Kidney (tissue), 14 donors: Measurements from ENCODE around the gene PRR11. TPM values are rescaled to one million over a fixed set of nuclear protein-coding genes. Genes with fewer than 3 reads are reported as not detected.

Experiments used
- DNase-seq, 5 donors: peaks; one replicate each; pipeline ENCODE4 v3.0.0-alpha.2; 2013 to 2020
- FAIRE-seq: peaks from 2 replicates; lab custom pipeline; 2012; peaks lifted over from hg19 to GRCh38; lab: Jason Lieb, UNC
- H3K27ac ChIP-seq, 2 donors: one replicate each; pipeline ENCODE4 v1.7.0; 2013; ENCODE audit warnings: low read depth in 2 of 2, low read length in 2 of 2, inconsistent platforms in 1 of 2
- H3K27me3 ChIP-seq: one replicate; pipeline ENCODE4 v1.7.1; 2013; ENCODE audit warnings: low read length, inconsistent platforms; ENCODE audit not compliant: control insufficient read depth, insufficient read depth
- H3K36me3 ChIP-seq, 3 donors: one replicate each; pipeline versions ENCODE4 v1.7.0 to v1.7.1; 2013; ENCODE audit warnings: low read length in 3 of 3, control low read depth in 1 of 3, inconsistent platforms in 1 of 3; ENCODE audit not compliant: insufficient read depth in 3 of 3, control insufficient read depth in 2 of 3
- H3K4me1 ChIP-seq, 3 donors: one replicate each; pipeline versions ENCODE4 v1.7.0 to v1.7.1; 2013; ENCODE audit warnings: low read length in 3 of 3, inconsistent platforms in 1 of 3, low read depth in 1 of 3; ENCODE audit not compliant: control insufficient read depth in 2 of 3, insufficient read depth in 2 of 3
- H3K4me3 ChIP-seq, 3 donors: one replicate each; pipeline versions ENCODE4 v1.7.0 to v1.8.1; 2013; ENCODE audit warnings: low read length in 3 of 3, control low read depth in 1 of 3, inconsistent platforms in 1 of 3
- H3K9ac ChIP-seq, 3 donors: one replicate each; pipeline versions ENCODE4 v1.7.0 to v1.7.1; 2013; ENCODE audit warnings: low read length in 3 of 3, control low read depth in 1 of 3, inconsistent platforms in 1 of 3
- H3K9me3 ChIP-seq, 3 donors: one replicate each; pipeline versions ENCODE4 v1.7.0 to v1.7.1; 2013; ENCODE audit warnings: low read length in 3 of 3, control low read depth in 1 of 3, inconsistent platforms in 1 of 3; ENCODE audit not compliant: control insufficient read depth in 2 of 3, insufficient read depth in 1 of 3
- intact Hi-C: fragments of 100-400 bp; cut with DNase I; formaldehyde crosslinking; loops from one replicate; pipeline ENCODE4 v1.11.1; 2022
- polyA plus RNA-seq: library from polyadenylated mRNA; stranded (reverse); fragments of 350-450 nt; fragmentation: Illumina TruSeq; extraction: RNeasy Lipid Tissue Mini Kit (QIAGEN cat#74804); gene quantifications from one replicate; pipeline ENCODE4 v1.2.3, GENCODE V29; 2014; ENCODE audit warnings: low read depth, low replicate concordance; ENCODE audit not compliant: insufficient read depth
- total RNA-seq: library from RNA; stranded (reverse); fragmentation: NEBNext Ultra II Directional; extraction: Animal tissue kit (Norgen Biotek cat#: 25700); gene quantifications from one replicate; pipeline ENCODE4 v1.2.1, GENCODE V29; 2021
- TF ChIP-seq, protein P1 (sequence below): IDR thresholded peaks from 3 replicates; pipeline ENCODE4 v1.5.1; 2012; ENCODE audit warnings: mild to moderate bottlenecking, moderate library complexity, borderline replicate concordance; ENCODE audit not compliant: insufficient read depth; ENCODE audit errors: extremely low read depth
- donor health status: control.
- donor health status: control.
- donor health status: control.
- donor health status: control.
- donor health status: control.
- donor health status: DM: yes; HTN: yes; CAD: no.
- donor health status: Normal renal cell carcinoma (clear cell type).

PRR11 gene
- total and polyA plus RNA-seq, 2 donors from 2014 or later = 0.26 to 2.5 TPM

DNA sequence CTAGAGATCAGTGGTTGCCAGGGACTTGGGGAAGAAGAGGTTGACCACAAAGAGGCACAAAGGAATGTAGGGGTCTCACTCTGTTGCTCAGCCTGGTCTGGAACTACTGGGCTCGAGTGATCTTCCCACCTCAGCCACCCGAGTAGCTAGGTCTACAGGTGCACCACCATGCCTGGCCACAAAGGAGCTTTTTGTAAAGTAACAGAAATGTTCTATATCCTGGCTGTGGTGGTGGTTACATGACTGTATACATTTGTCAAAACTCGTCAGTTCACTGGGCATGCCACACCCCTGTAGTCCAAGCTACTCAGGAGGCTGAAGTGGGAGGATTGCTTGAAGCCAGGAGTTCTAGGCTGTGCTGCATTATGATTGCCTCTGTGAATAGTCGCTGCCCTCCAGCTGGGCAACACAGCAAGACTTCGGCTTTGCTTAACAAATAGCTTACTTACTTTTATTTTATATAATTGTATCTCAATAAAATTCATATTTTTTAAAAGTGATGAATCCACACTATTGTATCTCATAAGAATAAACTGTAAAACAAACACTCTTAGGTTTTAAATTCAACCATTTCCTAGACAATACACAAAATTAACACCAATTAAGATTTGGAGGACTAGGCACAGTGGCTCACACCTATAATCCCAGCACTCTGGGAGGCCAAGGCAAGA lies 5.6 kb upstream of the PRR11 start:
- Histone ChIP-seq H3K4me1 (no peaks in the 10 kb centered on the region), H3K9me3 (no peaks in the 10 kb centered on the region), H3K27me3 (no peaks in the 10 kb centered on the region), H3K27ac (no peak overlapping the region), H3K4me3 (no peak overlapping the region), H3K9ac (no peak overlapping the region), H3K36me3 (no peaks in the 10 kb centered on the region)
- FAIRE-seq = no peak
- TF ChIP-seq, protein P1, sequence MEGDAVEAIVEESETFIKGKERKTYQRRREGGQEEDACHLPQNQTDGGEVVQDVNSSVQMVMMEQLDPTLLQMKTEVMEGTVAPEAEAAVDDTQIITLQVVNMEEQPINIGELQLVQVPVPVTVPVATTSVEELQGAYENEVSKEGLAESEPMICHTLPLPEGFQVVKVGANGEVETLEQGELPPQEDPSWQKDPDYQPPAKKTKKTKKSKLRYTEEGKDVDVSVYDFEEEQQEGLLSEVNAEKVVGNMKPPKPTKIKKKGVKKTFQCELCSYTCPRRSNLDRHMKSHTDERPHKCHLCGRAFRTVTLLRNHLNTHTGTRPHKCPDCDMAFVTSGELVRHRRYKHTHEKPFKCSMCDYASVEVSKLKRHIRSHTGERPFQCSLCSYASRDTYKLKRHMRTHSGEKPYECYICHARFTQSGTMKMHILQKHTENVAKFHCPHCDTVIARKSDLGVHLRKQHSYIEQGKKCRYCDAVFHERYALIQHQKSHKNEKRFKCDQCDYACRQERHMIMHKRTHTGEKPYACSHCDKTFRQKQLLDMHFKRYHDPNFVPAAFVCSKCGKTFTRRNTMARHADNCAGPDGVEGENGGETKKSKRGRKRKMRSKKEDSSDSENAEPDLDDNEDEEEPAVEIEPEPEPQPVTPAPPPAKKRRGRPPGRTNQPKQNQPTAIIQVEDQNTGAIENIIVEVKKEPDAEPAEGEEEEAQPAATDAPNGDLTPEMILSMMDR = no peak
- no peak for DNase-seq
- intact Hi-C loops = no loop called here

DNA sequence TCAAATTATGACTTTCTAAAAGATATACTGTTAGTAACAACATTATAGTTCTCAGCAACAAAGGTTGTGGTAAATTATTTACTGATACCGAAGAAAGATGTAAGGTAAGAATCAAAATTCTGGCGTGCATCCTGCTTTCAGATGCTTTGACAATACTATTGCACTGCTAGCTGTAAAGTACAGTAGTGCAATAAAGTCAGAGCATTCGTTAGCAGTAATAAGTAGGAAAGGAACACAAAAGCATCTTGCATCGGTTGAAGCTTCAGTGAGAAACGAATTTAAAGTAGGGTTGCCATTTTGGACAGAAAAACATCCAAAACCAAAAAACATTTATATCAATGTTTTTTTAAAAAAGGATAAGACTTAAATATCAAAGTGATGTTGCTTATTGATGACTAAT lies 4.5 kb upstream of the PRR11 start:
- Histone ChIP-seq H3K9me3 (no peaks in the 10 kb centered on the region), H3K4me3 (no peak overlapping the region), H3K4me1 (peaks cover 0 to 3% (median 3%) of the 10 kb centered on the region in 3 donors), H3K27ac (no peak overlapping the region), H3K9ac (no peak overlapping the region), H3K27me3 (no peaks in the 10 kb centered on the region), H3K36me3 (no peaks in the 10 kb centered on the region)
- FAIRE-seq = no peak
- DNase-seq = peak in 2 of 5 donors; percentile 3 to 15
- TF ChIP-seq, protein P1 = no peak
- intact Hi-C loops = no loop called here

DNA sequence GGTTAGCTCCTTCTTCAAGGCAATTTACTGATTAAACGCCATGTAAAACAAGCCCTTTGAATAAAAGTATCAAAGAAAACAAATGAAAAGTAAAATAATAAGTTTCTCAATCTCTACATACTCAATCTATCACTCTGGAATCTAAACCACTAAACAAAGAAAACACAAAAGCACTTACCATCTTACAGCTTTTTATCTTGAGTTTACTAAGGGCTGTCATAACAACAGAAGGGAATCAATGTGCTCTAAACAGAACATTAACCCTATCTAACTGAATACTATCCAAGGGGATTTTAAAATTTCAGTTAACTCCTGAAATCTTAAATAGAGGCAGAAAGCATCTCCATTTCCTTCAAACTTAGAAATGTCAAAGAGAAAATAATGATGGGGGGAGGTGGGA lies 4.0 kb upstream of the PRR11 start:
- no peaks in the 10 kb centered on the region for H3K27me3 ChIP-seq
- H3K9me3 ChIP-seq = no peaks in the 10 kb centered on the region
- intact Hi-C loops = no loop called here
- H3K36me3 ChIP-seq = no peaks in the 10 kb centered on the region
- H3K4me3 ChIP-seq = no peak overlapping the region
- H3K27ac ChIP-seq = no peak overlapping the region
- H3K4me1 ChIP-seq = peaks cover 0 to 6% (median 3%) of the 10 kb centered on the region in 3 donors
- DNase-seq = peak in 2 of 5 donors; percentile 5 to 14
- TF ChIP-seq, protein P1 = no peak
- FAIRE-seq = no peak
- no peak overlapping the region for H3K9ac ChIP-seq
